HUDEP-2 (cell line): ENCODE measurements around the gene TRMT13.

Experiments used
- DNase-seq, 76 experiments: peaks; one replicate each; lab custom pipeline; 2025; ENCODE audit not compliant: unreplicated experiment in 76 of 76; lab: John Stamatoyannopoulos, UW

TRMT13 gene, protein sequence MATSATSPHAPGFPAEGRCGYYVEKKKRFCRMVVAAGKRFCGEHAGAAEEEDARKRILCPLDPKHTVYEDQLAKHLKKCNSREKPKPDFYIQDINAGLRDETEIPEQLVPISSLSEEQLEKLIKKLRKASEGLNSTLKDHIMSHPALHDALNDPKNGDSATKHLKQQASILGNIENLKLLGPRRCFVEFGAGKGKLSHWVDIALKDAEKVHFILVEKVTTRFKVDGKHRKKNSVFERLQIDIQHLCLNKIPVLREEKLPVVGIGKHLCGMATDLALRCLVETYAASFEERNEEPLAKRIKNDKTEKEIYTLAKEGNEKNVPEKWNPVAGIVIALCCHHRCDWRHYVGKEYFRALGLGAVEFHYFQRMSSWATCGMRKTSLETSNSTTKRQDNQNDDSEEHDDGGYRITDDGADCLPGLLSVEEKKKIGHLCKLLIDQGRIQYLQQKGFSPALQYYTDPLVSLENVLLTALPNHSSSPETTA

GRCh38 chr1:100132566-100133477 is at the start of gene TRMT13, which contains the start of gene SASS6:
TSS of gene TRMT13 (plus strand) at chr1:100133163. CDS start at chr1:100133169, 6 bp downstream.
TSS of gene SASS6 (minus strand) at chr1:100132930. CDS start at chr1:100132814, 116 bp downstream.
- peak; percentile 53 to 98 (median 95) for DNase-seq

- no peak for DNase-seq
Measured at GRCh38 chr1:100087396-100087795, 45.6 kb upstream of the TRMT13 start.

DNA sequence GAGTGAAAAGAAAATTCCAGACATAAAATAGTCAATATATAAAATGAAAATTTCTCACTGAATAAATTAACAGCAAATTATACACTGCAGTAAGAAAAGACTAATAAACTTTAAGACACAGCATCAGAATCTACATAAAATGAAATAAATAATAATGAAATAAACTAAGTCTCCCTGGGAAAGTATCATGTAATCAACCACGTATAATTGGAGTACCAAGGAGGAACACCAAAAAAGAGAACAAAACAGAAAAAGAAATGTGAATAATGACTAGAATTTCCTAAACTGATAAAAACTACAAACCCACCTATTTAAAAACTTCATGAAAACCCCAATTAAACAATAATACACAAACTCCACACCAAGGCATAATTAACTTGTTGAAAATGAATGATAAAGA is 43.9 kb upstream of the TRMT13 start:
- no peak for DNase-seq

GRCh38 chr1:100090471-100090870 is 42.5 kb upstream of the TRMT13 start:
- DNase-seq = no peak

DNA sequence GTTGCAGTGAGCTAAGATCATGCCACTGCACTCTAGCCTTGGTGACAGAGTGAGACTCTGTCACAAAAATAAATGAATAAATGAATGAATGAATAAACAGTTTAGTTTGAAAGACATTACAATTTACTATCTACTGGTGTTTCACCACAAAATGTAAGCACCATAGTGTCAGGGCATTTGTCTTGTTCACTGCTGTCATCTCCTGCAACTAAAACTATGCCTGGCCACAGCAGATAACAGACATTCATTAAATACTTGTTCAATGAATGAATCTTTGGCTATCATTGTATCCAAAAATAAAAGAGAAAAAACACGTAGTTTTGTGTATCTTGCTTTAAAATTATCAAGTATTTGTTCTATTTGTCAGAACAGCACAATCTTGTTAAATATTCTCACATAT is 32.8 kb upstream of the TRMT13 start:
- no peak for DNase-seq

DNA sequence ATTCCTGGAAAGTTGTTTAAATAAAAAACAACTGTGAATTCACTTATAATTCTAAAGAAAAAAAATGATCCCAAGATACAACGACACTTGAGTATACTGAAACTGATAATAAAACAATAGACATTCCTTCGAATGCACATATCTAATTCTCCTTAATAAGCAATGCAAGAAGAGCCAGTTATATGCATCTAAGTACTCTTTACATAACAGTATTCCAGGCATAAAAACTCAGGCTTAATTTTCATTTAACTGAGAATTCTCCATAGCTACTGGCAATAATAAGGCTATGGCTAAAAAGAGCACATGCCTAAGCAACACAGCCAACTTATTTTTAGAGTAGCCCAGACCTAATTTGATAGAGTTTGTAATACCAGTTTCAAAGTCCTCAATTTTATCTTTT is 31.4 kb upstream of the TRMT13 start:
- DNase-seq = no peak

GRCh38 chr1:100107696-100108095 is 25.3 kb upstream of the TRMT13 start:
- no peak for DNase-seq

- DNase-seq = no peak
Measured at GRCh38 chr1:100109554-100110066, 23.4 kb upstream of the TRMT13 start.

GRCh38 chr1:100115524-100115923 is 17.4 kb upstream of the TRMT13 start:
- DNase-seq = no peak

GRCh38 chr1:100122177-100122576 is 10.8 kb upstream of the TRMT13 start:
- no peak for DNase-seq

DNA sequence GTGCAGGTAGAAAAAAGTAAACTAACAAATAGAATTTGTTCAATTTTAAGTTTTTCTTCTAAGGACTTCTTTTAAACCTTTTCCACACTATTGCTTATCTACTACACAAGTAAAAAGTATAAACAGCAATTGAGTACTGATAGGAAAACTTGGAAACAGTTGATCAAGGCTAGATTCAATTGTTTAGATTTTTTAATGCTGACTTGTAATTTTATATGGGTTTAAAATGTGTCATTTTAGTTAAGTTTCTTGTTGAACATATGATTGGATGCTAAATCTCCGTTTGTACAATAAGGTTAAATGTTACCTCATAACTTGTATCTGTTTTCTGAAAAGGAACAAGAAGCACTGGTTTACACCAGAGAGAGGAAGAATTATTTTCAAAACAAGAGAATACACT is 5.7 kb upstream of the TRMT13 start:
- DNase-seq = no peak

DNA sequence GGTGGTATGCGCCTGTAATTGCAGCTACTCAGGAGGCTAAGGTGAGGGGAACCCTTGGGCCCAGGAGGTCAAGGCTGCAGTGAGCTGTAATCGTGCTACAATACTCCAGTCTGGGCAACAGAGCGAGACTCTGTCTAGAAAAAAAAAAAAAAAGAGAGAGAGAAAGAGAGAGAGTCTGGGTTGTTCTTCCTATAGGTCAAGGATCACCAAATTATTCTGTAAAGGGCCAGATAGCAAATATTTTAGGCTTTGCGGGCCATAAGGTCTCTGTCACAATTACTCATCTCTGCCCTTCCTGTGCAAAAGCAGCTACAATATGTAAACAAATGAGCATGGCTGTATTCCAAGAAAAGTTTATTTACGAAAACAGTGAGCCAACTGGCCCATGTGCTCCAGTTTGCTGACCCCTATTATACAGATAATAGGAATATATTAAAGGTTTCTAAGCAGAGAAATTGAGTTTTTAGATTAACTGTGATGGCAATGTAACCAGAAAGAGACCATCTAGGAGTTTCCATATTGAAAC is 2.3 kb upstream of the TRMT13 start:
- DNase-seq = peak in 2 of 76 experiments; percentile 3 to 13

DNA sequence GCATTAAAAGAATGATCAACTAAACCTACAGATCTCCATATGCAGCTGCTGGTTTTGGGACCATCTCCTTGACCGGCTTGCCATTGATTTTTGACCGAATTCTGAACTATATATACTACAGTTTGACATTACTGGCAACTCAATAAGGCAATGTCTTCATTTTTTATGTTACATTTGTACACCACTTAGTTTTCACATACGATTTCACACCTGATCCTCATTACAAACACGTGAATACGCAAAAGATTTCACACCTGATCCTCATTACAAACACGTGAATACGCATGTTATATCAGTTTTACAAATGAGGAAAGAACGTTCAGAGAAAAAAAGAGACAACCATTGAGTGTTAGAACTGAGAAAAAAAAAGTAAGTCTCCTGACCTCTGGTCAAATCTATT is 1.3 kb upstream of the TRMT13 start:
- DNase-seq = no peak

GRCh38 chr1:100134872-100135271 is 1.9 kb downstream of the TRMT13 start:
- no peak for DNase-seq

- no peak for DNase-seq
Measured at GRCh38 chr1:100137602-100138001, 4.6 kb downstream of the TRMT13 start.

GRCh38 chr1:100141192-100141591 is 8.2 kb downstream of the TRMT13 start:
- no peak for DNase-seq

DNA sequence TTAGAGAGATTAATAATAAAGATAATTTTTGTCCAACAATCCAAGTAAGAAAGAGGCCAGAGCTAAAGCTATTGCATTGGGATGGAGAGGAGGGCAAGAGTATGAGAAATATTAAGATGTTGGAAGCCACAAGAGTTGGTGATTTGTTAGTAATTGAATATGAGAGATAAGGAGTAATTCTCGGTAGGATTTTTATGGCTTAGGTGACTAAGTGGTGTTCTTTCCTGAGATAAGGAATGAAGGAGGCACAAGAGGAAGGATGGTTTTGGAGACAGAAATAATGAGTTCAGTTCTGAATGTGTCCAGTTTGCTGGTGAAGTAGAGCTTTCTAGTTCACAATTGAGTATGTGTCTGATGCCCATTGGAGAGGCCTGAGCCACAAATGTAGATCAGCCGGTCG is 9.4 kb downstream of the TRMT13 start:
- no peak for DNase-seq

GRCh38 chr1:100145116-100145515 is 12.2 kb downstream of the TRMT13 start:
- no peak for DNase-seq

DNA sequence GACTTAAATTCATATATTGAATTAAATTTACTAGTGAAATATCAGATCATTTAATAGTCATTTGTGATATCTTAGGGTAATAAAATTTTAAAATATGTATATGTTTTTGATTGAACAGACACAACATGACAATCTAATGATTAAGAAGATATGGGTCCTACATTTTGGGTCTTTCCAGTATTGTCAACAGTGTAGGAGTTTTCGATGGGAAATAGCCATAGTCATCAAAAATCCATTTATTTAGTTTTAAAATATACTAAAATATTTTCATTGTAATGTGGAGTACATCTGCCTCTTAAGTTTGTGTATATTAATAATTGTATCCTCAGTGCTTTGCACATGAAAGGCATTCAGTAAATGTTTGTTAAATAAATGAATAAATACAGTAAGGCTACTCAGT is 14.0 kb downstream of the TRMT13 start:
- DNase-seq = no peak

DNA sequence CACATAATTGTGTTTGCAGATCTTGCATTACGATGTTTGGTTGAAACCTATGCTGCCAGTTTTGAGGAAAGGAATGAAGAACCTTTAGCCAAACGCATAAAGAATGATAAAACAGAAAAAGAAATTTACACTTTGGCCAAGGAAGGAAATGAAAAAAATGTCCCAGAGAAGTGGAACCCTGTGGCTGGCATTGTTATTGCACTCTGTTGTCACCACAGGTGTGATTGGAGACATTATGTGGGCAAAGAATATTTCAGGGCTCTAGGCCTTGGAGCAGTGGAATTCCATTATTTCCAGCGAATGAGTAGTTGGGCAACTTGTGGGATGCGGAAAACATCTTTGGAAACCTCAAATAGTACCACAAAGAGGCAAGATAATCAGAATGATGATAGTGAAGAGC is 14.9 kb downstream of the TRMT13 start:
- no peak for DNase-seq

DNA sequence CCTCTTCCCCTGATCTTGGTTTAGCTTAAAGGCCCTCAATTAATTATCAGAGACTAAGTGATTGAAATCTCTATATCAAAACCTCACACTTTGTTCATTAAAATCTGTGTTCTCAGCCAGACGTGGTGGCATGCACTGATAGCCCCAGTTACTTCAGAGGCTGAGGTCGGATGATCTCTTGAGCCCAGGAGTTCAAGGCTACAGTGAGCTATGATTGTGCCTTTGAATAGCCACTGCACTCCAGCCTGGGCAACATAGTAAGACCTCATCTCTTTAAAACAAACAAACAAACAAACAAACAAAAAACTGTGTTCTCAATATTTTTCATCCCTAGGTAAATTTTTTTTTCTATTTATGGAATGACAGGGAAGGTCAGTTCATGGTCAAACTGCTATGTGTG is 18.7 kb downstream of the TRMT13 start:
- DNase-seq = no peak
